Keratinocyte (primary cell): ENCODE data around the gene HMGN4. TPM values are rescaled to one million over a fixed set of nuclear protein-coding genes. Genes with fewer than 3 reads are reported as not detected.

Experiments used
- DNase-seq: peaks from one replicate; pipeline ENCODE4 v3.0.0-alpha.2; 2011; ENCODE audit warnings: low read depth, missing footprints, low spot score
- FAIRE-seq: peaks from 2 replicates; lab custom pipeline; 2011; peaks lifted over from hg19 to GRCh38; lab: Jason Lieb, UNC
- H2AFZ ChIP-seq: 2 replicates; pipeline ENCODE4 v1.6.0; 2012; ENCODE audit warnings: low read length, control low read depth, inconsistent platforms; ENCODE audit not compliant: control insufficient read depth
- H3K27ac ChIP-seq: 2 replicates; pipeline ENCODE4 v1.5.1; 2011; ENCODE audit warnings: low read length; ENCODE audit not compliant: control insufficient read depth, insufficient read depth
- H3K27me3 ChIP-seq: 3 replicates; pipeline ENCODE4 v1.6.0; 2011; ENCODE audit warnings: low read length; ENCODE audit not compliant: control insufficient read depth, insufficient read depth; ENCODE audit errors: extremely low read depth
- H3K36me3 ChIP-seq, 2 experiments: 2 replicates in 1 of 2; 3 replicates in 1 of 2; pipeline ENCODE4 v1.5.1; 2011; ENCODE audit warnings: low read length in 2 of 2, mild to moderate bottlenecking in 1 of 2; ENCODE audit not compliant: control insufficient read depth in 2 of 2, insufficient read depth in 2 of 2; ENCODE audit errors: extremely low read depth in 1 of 2
- H3K4me1 ChIP-seq: 3 replicates; pipeline ENCODE4 v1.5.1; 2011; ENCODE audit warnings: low read length; ENCODE audit not compliant: control insufficient read depth, insufficient read depth; ENCODE audit errors: extremely low read depth
- H3K4me2 ChIP-seq: 3 replicates; pipeline ENCODE4 v1.6.0; 2011; ENCODE audit warnings: low read depth, low read length; ENCODE audit not compliant: control insufficient read depth, insufficient read depth; ENCODE audit errors: extremely low read depth
- H3K4me3 ChIP-seq, 3 experiments: fragments of 200-600 bp in 1 of 3; sonication (generic) in 1 of 3; 2 replicates in 2 of 3; 3 replicates in 1 of 3; pipeline ENCODE4 v1.5.1; 2011 to 2016; ENCODE audit warnings: low read length in 3 of 3, mild to moderate bottlenecking in 3 of 3, control low read depth in 2 of 3, inconsistent platforms in 1 of 3, low read depth in 1 of 3, mixed read lengths in 1 of 3, mixed run types in 1 of 3, moderate library complexity in 1 of 3; ENCODE audit not compliant: control insufficient read depth in 2 of 3, insufficient read depth in 2 of 3; ENCODE audit errors: extremely low read depth in 1 of 3
- H3K79me2 ChIP-seq: 2 replicates; pipeline ENCODE4 v1.6.0; 2012; ENCODE audit warnings: low read length; ENCODE audit not compliant: control insufficient read depth, insufficient read depth
- H3K9ac ChIP-seq: 3 replicates; pipeline ENCODE4 v1.6.0; 2011; ENCODE audit warnings: low read length; ENCODE audit not compliant: control insufficient read depth, insufficient read depth; ENCODE audit errors: extremely low read depth
- H3K9me1 ChIP-seq: 3 replicates; pipeline ENCODE4 v1.6.0; 2011; ENCODE audit warnings: low read length; ENCODE audit not compliant: control insufficient read depth, insufficient read depth; ENCODE audit errors: extremely low read depth
- H3K9me3 ChIP-seq: 2 replicates; pipeline ENCODE4 v1.5.1; 2012; ENCODE audit warnings: low read depth, low read length; ENCODE audit not compliant: control insufficient read depth
- H4K20me1 ChIP-seq: 3 replicates; pipeline ENCODE4 v1.6.0; 2011; ENCODE audit warnings: low read length; ENCODE audit not compliant: control insufficient read depth, insufficient read depth; ENCODE audit errors: extremely low read depth
- CTCF ChIP-seq, 3 experiments: IDR thresholded peaks in 1 of 3; conservative IDR thresholded peaks in 1 of 3; optimal IDR thresholded peaks in 1 of 3; 2 replicates in 2 of 3; 3 replicates in 1 of 3; pipeline versions ENCODE3 to v1.5.1; 2011; ENCODE audit warnings: low read length in 3 of 3, mild to moderate bottlenecking in 3 of 3, moderate library complexity in 2 of 3, control low read depth in 1 of 3, inconsistent platforms in 1 of 3; ENCODE audit not compliant: insufficient read depth in 2 of 3; ENCODE audit errors: extremely low read depth in 1 of 3
- EZH2 ChIP-seq: IDR thresholded peaks from one replicate; pipeline ENCODE4 v1.6.1; 2012; ENCODE audit warnings: inconsistent platforms, mild to moderate bottlenecking, low read length, moderate library complexity
- dilution Hi-C: fragments of 300-500 bp; cut with MboI; formaldehyde crosslinking; loops from one replicate; pipeline ENCODE4 v1.7.0; 2020; ENCODE audit warnings: low sequenced_read_pairs; ENCODE audit not compliant: extremely low pct_ligation_motif_present
- polyA plus RNA-seq, 5 experiments: library from polyadenylated mRNA; depleted of rRNA in 3 of 5; stranded (reverse) in 3 of 5; stranded (forward) in 1 of 5; unstranded in 1 of 5; fragments of >200 nt; gene quantifications; 1 replicate in 1 of 5; 2 replicates in 3 of 5; 3 replicates in 1 of 5; pipeline versions ENCODE4 v1.2.1 to v1.2.3, GENCODE V29; 2011 to 2012; ENCODE audit warnings: missing spikeins in 2 of 5, low read depth in 1 of 5, low replicate concordance in 1 of 5

HMGN4 gene
- polyA plus RNA-seq, 1 donor (not counting 4 experiments of a cell fraction or from before 2014, with no cell fraction given): 62.6 TPM

- no peak overlapping the region for H3K27ac ChIP-seq
- no peaks in the 10 kb centered on the region for H3K9me3 ChIP-seq
- peaks cover 7% of the 10 kb centered on the region for H3K27me3 ChIP-seq
- DNase-seq (no peak), FAIRE-seq (no peak)
- no peak overlapping the region for H2AFZ ChIP-seq
- H3K9me1 ChIP-seq: no peaks in the 10 kb centered on the region
- no peaks in the 10 kb centered on the region for H3K79me2 ChIP-seq
- H4K20me1 ChIP-seq: no peaks in the 10 kb centered on the region
- TF ChIP-seq CTCF (optimal IDR thresholded peaks at IDR 0.05 in 1 of 3, IDR thresholded peaks at IDR 0.05 in 1 of 3, conservative IDR thresholded peaks at IDR 0.05 in 1 of 3; ENCODE audit: extremely low read depth in 1 of 3, insufficient read depth in 2 of 3, low read length in 3 of 3) (no peak), EZH2 (no peak)
- H3K36me3 ChIP-seq: no peaks in the 10 kb centered on the region
- H3K9ac ChIP-seq: no peak overlapping the region
- no peak overlapping the region for H3K4me2 ChIP-seq
- no peak overlapping the region for H3K4me3 ChIP-seq
- dilution Hi-C loops: no loop called here
- no peaks in the 10 kb centered on the region for H3K4me1 ChIP-seq
Measured at GRCh38 chr6:26494117-26494516, 44.0 kb upstream of the HMGN4 start.

- DNase-seq: no peak
- dilution Hi-C loops: no loop called here
- H3K36me3 ChIP-seq: no peaks in the 10 kb centered on the region
- peaks cover 7% of the 10 kb centered on the region for H3K27me3 ChIP-seq
- no peaks in the 10 kb centered on the region for H3K9me3 ChIP-seq
- no peak overlapping the region for H2AFZ ChIP-seq
- no peaks in the 10 kb centered on the region for H3K9me1 ChIP-seq
- TF ChIP-seq EZH2: no peak
- no peak for TF ChIP-seq CTCF (optimal IDR thresholded peaks at IDR 0.05 in 1 of 3, IDR thresholded peaks at IDR 0.05 in 1 of 3, conservative IDR thresholded peaks at IDR 0.05 in 1 of 3; ENCODE audit: extremely low read depth in 1 of 3, insufficient read depth in 2 of 3, low read length in 3 of 3)
- no peaks in the 10 kb centered on the region for H3K79me2 ChIP-seq
- H3K4me2 ChIP-seq: no peak overlapping the region
- no peaks in the 10 kb centered on the region for H4K20me1 ChIP-seq
- no peak for FAIRE-seq
- H3K9ac ChIP-seq: no peak overlapping the region
- H3K4me1 ChIP-seq: no peaks in the 10 kb centered on the region
- H3K4me3 ChIP-seq: no peak overlapping the region
- no peak overlapping the region for H3K27ac ChIP-seq
Measured at GRCh38 chr6:26495281-26495680, 42.9 kb upstream of the HMGN4 start.
